HG02884 (cell line): ENCODE data around the gene RPS13.
"Not testable (repeated sequence)": the region's sequence is repeated elsewhere in the genome, so short reads cannot be mapped to it uniquely, and the experiment has no call there.

ENCODE experiments used
- ATAC-seq: cut with Tn5 transposase; IDR thresholded peaks from one replicate; pipeline ENCODE4 v1.9.1; 2021; ENCODE audit warnings: mild to moderate bottlenecking, moderate library complexity; ENCODE audit not compliant: unreplicated experiment

RPS13 gene

GRCh38 chr11:17077520-17078401, at the start of gene RPS13:
Gene RPS13 (minus strand): TSS chr11:17077667. CDS start chr11:17077641, 26 bp downstream.
- ATAC-seq: peak; percentile 94

- no peak for ATAC-seq
Observed at GRCh38 chr11:17121981-17122380, 44.5 kb upstream of the RPS13 start.

- no peak for ATAC-seq
Observed at GRCh38 chr11:17117262-17117661, 39.8 kb upstream of the RPS13 start.

GRCh38 chr11:17116117-17116516, 38.6 kb upstream of the RPS13 start:
- ATAC-seq: no peak

- not testable (repeated sequence) for ATAC-seq
Observed at GRCh38 chr11:17107745-17108144, 30.3 kb upstream of the RPS13 start.

GRCh38 chr11:17105404-17106040, 28.1 kb upstream of the RPS13 start:
- ATAC-seq: not testable (repeated sequence)

GRCh38 chr11:17102462-17102861, 25.0 kb upstream of the RPS13 start:
- no peak for ATAC-seq

- no peak for ATAC-seq
Observed at GRCh38 chr11:17098658-17099057, 21.2 kb upstream of the RPS13 start.

- ATAC-seq: no peak
Observed at GRCh38 chr11:17098038-17098437, 20.6 kb upstream of the RPS13 start.

GRCh38 chr11:17085976-17086375, 8.5 kb upstream of the RPS13 start:
- ATAC-seq: not testable (repeated sequence)

GRCh38 chr11:17077240-17077519, 287 bp downstream of the RPS13 start:
- ATAC-seq: peak; percentile 6

GRCh38 chr11:17076517-17077239, 789 bp downstream of the RPS13 start:
- ATAC-seq: no peak

- ATAC-seq: no peak
Observed at GRCh38 chr11:17075506-17075905, 2.0 kb downstream of the RPS13 start.

GRCh38 chr11:17073370-17074027, 4.0 kb downstream of the RPS13 start:
- no peak for ATAC-seq

- no peak for ATAC-seq
Observed at GRCh38 chr11:17067417-17067816, 10.1 kb downstream of the RPS13 start.

- no peak for ATAC-seq
Observed at GRCh38 chr11:17066691-17067090, 10.8 kb downstream of the RPS13 start.

GRCh38 chr11:17063171-17064002, 14.1 kb downstream of the RPS13 start:
- peak; percentile 78 for ATAC-seq

- ATAC-seq: not testable (repeated sequence)
Observed at GRCh38 chr11:17051146-17051545, 26.3 kb downstream of the RPS13 start.

- not testable (repeated sequence) for ATAC-seq
Observed at GRCh38 chr11:17048491-17048890, 29.0 kb downstream of the RPS13 start.

- ATAC-seq: no peak
Observed at GRCh38 chr11:17046690-17047089, 30.8 kb downstream of the RPS13 start.
